Activated CD8-positive, alpha-beta memory T cell treated with anti-CD3 and anti-CD28 coated beads for 4 hours (primary cell): ENCODE measurements around the gene SCD.
"Not testable (repeated sequence)": the region's sequence is repeated elsewhere in the genome, so short reads cannot be mapped to it uniquely, and the experiment has no call there.

Experiments used
- DNase-seq, 2 donors: peaks; one replicate each; pipeline ENCODE4 v3.0.0-alpha.2; 2020; ENCODE audit warnings: low read depth in 2 of 2

The SCD gene

DNA sequence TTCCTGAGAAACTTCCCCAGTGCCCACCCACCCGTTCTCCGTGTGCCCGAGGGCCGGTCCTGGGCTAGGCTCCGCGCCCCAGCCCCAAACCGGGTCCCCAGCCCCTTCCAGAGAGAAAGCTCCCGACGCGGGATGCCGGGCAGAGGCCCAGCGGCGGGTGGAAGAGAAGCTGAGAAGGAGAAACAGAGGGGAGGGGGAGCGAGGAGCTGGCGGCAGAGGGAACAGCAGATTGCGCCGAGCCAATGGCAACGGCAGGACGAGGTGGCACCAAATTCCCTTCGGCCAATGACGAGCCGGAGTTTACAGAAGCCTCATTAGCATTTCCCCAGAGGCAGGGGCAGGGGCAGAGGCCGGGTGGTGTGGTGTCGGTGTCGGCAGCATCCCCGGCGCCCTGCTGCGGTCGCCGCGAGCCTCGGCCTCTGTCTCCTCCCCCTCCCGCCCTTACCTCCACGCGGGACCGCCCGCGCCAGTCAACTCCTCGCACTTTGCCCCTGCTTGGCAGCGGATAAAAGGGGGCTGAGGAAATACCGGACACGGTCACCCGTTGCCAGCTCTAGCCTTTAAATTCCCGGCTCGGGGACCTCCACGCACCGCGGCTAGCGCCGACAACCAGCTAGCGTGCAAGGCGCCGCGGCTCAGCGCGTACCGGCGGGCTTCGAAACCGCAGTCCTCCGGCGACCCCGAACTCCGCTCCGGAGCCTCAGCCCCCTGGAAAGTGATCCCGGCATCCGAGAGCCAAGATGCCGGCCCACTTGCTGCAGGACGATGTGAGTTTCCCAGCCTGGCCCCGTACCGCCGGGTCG, at the start of gene SCD:
Gene SCD, plus strand, starts transcription at position 469 of the 803 bp plus-strand sequence. Its CDS starts 272 bp downstream, at position 741.
- peak; percentile 66 to 67 for DNase-seq

- no peak for DNase-seq
Measured at GRCh38 chr10:100297242-100297641, 49.8 kb upstream of the SCD start.

DNA sequence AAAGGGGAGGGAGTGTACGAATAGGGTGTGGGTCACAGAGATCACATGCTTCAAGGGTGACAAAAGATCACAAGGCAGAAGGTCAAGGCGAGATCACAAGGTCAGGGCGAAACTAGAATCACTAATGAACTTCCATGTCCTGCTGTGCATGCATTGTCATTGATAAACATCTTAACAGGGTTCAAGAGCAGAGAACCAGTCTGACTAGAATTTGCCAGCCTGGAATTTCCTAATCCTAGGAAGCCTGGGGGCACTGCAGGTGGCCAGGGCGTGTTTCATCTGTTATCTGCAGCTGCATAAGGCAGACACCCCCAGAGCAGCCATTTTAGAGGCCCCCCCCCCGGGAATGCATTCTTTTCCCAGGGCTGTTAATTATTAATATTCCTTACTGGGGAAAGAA, 45.9 kb upstream of the SCD start:
- not testable (repeated sequence) for DNase-seq

DNA sequence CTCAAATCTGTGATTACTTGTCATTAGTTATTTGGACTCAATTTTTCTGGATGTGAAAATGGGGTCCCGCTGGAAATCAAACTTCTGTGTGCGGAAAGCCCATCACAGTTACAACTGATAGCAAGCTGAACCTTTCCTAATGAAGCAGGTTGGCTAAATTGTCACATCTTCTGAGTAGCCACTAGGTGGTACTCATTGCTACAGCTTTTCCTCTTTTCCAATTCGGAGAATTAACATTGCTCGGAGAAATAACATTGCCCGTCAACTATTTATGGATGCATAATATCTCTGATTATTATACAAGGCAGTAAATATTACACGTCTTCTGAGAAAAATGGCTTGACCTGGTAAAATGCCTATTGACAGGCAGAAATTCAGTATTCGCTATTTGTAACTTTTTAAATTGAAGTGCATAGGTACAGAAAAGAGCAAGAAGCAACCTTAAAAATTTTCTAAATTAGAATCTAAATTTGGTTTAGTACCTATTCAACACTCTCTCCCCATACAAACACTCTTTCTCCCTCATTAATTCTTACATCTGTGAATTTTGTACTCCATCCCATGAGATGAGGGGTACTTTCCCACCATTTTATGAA, 43.2 kb upstream of the SCD start:
- no peak for DNase-seq

GRCh38 chr10:100304414-100304813, 42.6 kb upstream of the SCD start:
- no peak for DNase-seq

DNA sequence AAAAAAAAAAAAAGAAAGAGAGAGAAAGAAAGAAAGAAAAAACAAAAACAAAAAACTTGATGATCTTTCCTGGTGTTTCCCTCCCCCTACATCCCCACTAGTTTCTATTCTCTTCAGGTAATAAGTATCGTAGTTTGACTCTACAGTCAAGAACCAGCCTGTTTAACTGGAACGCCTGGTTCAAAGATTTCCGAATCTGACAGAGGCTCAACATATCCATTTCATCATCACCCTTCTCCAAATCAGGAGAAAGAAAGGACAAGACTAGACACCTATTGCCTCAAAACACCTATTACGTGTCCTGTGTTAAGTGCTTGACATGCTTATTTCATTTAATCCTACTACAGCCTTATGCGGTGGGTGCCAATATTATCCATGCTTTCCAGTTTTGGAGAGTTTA, 40.2 kb upstream of the SCD start:
- DNase-seq, result no peak

GRCh38 chr10:100307684-100308083, 39.3 kb upstream of the SCD start:
- DNase-seq, result no peak

DNA sequence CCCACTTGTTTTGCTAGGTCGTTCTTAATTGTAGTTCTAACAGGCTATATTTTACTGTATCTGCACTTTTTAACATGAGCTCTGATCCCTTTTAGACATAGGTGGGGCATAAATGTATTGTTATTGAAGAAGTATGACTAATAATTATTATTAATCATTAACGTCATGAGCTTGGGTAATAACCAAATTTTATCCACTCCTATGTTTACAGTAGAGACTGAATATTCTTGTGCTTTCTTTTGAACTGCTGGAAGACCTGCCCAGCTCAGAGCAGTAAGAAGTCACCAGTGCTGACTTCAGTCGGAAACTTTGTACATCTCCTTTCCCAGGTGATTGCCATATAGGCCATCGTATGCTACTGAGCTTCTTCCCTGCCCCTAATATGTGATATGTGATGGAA, 35.7 kb upstream of the SCD start:
- no peak for DNase-seq

DNA sequence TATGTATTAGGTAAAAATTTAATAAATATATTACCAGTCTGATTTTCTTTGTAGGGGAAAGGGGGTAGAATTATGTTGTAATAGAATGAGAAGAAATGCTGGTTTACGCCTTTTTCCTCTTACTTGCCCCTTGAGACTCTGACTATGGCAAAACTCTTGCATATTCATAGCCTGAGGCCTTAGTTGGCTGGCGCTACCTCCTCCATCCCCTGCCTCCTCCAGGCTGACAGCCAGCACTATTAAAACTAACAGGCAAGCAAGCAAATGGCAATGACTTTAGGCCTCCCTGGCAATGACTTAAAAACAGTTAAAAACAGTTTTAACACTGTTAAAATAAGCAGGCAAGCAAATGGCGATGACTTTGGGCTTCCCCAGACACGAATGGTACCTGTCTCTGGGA, 31.4 kb upstream of the SCD start:
- no peak for DNase-seq

DNA sequence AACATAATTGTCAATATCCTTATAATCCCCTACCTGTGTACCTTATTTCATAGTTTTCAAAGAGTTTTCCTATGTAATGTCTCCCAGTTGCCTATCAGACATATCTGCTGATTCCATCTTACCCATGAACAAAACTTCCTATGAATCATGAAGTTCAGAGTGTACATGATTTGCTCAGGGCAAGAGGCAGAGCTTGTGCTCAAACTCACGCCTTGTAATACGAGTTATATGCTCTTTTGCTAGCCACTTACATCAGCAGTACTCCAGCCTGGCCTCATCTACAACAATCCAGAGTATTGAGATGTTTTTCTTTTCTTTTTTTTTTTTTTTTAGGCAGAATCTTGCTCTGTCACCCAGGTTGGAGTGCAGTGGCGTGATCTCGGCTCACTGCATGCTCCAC, 28.8 kb upstream of the SCD start:
- no peak for DNase-seq

DNA sequence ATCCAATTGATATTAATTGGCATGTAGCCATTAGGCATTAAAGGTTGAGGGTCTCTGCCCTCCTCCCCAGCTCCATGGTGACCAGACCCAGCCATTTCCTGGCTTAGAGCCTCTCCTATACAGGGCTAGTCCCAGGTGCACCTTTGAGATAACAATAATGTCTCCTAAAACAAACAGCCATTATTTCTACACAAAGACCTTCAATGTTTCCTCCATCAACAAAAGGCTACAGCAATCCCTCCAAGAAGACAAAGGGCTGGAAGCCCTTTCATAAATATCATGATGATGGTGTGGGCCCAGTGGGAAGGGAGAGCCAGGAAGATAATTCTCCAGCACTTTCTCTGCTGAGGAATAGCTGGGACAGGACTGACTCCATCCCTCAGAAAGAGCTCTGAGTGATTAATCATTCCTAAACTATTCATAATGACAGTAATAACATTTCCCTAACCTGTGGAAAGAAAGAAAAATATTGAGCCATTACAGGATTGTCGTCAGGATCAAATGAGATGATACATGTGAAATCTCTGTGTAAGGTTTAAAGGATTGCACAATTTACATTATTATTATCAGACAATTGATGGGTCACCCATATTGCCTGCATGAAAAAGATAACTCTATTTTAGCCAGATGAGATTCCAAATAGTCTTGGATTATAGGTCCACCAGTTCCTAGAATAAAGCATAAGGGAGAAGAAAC, 27.2 kb upstream of the SCD start:
- no peak for DNase-seq

- no peak for DNase-seq
Measured at GRCh38 chr10:100325158-100325557, 21.9 kb upstream of the SCD start.

DNA sequence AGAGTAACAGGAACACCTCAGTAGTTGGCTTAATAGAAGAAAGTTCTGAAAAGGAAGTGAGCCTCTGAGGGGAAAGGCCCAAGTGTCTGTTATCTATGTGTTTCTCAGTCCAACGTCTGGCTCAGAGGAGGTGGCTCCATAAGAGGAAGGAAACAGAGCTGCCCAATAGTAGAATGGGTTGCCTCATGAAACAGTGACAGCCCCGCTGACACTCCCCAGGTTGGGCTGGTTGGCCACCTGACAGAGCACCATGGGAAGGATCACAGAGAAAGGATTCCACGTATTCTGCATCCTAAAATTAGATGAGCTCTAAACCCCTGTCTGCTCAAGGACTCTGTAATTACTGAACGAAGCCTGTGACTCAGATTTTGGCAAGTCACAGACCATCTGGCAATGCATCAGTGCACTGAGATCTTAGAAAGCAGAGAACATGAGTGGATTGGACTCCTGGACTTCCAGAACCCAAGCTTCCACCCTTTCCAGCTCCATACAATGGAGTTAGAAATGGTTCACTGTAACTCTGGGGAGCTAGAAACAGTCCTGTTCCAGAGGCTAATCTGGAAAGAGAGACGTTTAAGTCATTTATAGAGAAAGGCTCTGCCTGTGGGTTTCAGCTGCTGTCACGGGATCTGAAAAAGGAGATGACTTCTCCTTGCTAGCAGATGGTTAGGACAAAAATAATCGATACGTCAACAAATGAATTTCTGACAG, 19.9 kb upstream of the SCD start:
- no peak for DNase-seq

GRCh38 chr10:100327718-100328009, 19.4 kb upstream of the SCD start:
- DNase-seq, result no peak

GRCh38 chr10:100328198-100328597, 18.8 kb upstream of the SCD start:
- DNase-seq, result no peak

- no peak for DNase-seq
Measured at GRCh38 chr10:100330079-100330478, 17.0 kb upstream of the SCD start, which contains the start of gene PKD2L1. Gene PKD2L1 (minus strand): TSS chr10:100330228. CDS start chr10:100330103, 125 bp downstream.

DNA sequence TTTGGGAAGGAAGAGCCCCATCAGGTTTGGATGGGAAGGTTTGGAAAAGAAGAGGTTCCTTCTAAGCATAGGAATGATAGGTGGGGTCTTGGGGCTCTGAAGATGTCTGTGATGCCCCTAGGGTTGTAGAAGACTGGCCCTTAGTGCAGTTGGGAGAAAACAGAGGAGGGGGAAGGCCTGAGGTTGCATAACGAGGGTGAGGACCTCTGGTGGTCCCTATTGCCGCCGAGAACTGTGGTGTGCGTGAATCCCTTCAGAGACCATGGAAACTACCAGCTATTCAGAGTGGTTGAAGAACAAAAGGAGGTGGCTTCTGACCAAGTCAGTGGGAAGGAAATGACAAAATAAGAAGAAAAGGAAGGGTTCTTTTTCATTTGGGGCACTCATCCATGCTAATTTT, 13.9 kb upstream of the SCD start:
- DNase-seq, result no peak

DNA sequence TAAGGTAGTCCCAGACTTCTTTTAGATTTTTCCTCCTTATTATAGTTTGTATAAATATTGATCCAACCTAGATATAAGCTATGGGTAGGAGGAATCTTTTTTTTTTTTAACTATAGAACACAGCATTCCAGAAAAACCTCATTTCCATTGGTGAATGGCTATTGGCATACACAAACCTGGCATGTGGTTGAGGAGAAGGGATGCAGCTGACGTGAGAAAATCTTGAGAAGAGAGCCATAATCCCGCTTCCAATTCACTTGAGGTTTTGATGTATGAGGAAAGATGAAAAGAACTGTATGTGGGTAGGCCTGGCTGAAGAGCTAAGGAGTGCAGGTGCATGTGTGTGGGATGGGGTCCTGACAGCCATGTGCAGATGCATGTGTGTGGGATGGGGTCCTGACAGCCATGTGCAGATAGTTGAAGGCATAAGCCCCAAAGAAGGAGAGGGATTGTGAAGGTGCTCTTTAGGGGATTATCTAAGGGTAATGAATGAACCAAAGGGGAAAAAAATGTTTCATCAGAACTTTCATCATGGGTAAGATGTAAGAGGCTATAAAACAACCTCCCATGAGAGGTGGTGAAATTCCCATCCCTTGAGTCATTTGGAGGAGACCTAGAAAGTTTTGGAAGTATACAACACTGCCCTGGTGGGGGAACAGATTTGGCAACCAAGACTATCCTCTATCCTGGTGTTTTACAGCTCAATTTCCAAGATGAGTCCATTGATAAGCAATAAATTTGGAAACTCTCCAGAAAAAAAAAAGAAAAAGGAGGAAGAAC, 13.2 kb upstream of the SCD start:
- no peak for DNase-seq

DNA sequence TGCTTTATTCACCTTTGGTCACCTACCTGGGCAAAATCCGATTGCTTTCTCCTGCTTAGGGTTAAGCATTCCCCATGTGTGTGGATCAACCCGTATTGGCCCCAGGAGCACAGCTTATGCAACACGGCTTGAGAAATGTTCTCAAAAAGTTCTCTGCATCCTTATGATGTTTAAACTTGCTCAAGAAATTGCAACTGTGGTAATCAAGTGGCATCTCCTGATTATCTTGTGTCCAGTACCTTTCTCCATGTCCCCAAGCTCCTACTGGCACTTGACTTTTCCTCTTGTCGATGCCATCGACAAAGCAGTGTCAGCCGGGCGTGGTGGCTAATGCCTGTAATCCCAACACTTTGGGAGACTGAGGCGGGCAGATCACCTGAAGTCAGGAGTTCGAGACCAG, 12.3 kb upstream of the SCD start:
- no peak for DNase-seq

DNA sequence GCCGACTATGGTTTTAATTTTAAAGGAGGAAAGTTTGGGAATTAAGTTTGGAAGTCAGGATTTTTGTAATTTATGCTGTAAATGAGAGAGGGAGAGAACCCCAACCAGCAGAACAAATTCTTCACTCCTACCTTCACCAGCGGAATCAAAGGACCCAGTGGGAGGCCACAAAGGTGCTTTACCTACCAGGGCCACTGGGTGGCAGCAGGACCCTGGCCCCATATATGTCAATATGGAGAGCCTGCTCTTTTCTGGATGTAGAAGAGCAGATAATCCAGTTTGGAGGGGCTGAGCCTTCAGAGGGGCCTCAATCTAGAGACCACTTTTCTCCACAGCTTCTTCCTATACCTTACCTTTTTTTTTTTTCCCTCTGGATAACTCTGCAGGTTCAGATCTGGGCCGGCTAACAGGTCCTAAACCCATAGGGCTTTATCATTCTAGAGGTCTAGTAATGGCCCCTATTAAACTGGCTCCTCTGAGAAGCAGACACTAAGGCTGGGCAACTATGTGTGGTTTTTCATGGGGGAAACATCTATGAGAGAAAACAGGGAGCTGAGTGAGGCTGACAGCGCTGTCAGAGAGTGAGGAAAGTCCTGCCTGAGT, 8.5 kb upstream of the SCD start:
- DNase-seq, result peak; percentile 63 to 67

DNA sequence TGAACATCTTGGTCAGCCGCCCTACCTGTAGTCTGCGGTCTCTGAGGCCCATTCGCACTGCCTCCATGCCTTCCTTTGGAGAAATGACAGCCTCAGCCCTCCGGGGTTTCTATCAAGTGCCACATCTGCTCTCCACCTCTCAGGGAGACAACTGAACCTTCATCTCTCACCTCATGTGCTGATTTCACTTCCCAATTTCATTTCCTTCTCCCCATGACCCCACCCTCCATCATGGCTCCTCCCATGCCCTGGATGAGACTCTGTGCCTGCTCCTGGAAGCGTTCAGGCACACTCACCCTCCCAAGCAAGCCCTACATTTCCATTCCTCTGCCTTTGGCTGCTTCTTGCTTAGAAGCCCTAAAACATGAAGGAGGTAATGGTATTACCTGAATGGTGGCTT, 7.8 kb upstream of the SCD start:
- no peak for DNase-seq
